Measurements from ENCODE around the gene FAM83G.

The FAM83G gene

DNA sequence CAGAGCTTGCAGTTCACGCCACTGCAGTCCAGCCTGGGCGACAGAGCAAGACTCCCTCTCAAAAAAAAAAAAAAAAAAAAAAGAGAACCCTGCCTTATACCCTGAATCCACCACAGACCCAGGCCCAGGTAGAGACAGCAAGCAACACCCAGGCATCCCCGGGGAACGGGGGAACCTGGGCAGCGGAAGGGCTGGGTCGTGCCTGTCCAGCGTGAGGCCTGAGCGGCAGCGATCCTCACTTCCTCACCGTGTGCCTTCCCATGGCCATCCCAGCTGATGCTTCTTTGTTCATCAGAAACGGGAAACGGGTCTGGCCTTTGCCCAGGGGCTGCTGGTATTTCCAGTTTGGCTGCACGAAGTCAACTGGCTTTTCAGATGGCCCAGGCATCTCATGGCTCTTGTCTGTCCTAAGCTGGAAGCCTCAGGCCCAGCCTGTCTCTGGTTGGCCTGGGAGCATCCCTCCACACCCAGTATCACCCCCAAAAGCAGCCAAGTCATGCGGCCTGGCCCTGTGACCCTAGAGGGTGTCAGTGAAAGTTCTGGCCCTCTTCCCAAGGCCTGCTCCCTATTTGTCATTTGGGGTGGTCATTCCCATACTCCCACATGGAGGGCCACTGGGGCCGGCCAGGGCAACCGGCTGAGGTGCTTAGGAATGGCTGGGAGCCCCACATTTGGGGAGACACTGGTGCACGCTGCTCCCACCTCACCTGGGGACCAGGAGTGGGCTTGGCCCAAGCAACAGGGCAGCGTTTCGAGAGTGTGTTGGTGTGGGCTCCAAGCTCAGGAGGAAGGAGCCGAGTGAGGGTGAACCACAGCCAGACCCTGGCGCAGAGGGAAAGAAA, 20.1 kb downstream of the FAM83G start:
- no peak for TF ChIP-seq ZNF324 (tag by site-specific recombination; IDR thresholded peaks at IDR 0.05)
- no peak for TF ChIP-seq ZNF366 (tag by site-specific recombination; conservative IDR thresholded peaks at IDR 0.05)
- no peak for TF ChIP-seq ZNF214 (tag by site-specific recombination; IDR thresholded peaks at IDR 0.05; ENCODE audit: borderline replicate concordance)
- TF ChIP-seq, protein P1, sequence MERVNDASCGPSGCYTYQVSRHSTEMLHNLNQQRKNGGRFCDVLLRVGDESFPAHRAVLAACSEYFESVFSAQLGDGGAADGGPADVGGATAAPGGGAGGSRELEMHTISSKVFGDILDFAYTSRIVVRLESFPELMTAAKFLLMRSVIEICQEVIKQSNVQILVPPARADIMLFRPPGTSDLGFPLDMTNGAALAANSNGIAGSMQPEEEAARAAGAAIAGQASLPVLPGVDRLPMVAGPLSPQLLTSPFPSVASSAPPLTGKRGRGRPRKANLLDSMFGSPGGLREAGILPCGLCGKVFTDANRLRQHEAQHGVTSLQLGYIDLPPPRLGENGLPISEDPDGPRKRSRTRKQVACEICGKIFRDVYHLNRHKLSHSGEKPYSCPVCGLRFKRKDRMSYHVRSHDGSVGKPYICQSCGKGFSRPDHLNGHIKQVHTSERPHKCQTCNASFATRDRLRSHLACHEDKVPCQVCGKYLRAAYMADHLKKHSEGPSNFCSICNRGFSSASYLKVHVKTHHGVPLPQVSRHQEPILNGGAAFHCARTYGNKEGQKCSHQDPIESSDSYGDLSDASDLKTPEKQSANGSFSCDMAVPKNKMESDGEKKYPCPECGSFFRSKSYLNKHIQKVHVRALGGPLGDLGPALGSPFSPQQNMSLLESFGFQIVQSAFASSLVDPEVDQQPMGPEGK (tag by site-specific recombination; IDR thresholded peaks at IDR 0.05): no peak
- no peak for TF ChIP-seq ZNF292 (tag by site-specific recombination; IDR thresholded peaks at IDR 0.05; ENCODE audit: borderline replicate concordance, low read depth)
- TF ChIP-seq ZNF610 (tag by site-specific recombination; IDR thresholded peaks at IDR 0.05; ENCODE audit: borderline replicate concordance): no peak
- TF ChIP-seq, protein P2, sequence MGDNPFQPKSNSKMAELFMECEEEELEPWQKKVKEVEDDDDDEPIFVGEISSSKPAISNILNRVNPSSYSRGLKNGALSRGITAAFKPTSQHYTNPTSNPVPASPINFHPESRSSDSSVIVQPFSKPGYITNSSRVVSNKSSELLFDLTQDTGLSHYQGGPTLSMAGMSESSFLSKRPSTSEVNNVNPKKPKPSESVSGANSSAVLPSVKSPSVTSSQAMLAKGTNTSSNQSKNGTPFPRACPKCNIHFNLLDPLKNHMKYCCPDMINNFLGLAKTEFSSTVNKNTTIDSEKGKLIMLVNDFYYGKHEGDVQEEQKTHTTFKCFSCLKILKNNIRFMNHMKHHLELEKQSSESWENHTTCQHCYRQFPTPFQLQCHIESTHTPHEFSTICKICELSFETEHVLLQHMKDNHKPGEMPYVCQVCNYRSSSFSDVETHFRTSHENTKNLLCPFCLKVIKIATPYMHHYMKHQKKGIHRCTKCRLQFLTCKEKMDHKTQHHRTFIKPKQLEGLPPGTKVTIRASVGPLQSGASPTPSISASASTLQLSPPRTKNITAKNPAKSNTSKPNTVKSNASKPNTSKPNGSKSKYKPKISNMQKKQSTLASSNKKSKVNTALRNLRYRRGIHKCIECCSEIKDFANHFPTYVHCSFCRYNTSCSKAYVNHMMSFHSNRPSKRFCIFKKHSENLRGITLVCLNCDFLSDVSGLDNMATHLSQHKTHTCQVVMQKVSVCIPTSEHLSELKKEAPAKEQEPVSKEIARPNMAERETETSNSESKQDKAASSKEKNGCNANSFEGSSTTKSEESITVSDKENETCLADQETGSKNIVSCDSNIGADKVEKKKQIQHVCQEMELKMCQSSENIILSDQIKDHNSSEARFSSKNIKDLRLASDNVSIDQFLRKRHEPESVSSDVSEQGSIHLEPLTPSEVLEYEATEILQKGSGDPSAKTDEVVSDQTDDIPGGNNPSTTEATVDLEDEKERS (tag by site-specific recombination; IDR thresholded peaks at IDR 0.05): no peak
- TF ChIP-seq ZNF391 (tag by site-specific recombination; IDR thresholded peaks at IDR 0.05; ENCODE audit: borderline replicate concordance, low read depth): no peak
- TF ChIP-seq, protein P3, sequence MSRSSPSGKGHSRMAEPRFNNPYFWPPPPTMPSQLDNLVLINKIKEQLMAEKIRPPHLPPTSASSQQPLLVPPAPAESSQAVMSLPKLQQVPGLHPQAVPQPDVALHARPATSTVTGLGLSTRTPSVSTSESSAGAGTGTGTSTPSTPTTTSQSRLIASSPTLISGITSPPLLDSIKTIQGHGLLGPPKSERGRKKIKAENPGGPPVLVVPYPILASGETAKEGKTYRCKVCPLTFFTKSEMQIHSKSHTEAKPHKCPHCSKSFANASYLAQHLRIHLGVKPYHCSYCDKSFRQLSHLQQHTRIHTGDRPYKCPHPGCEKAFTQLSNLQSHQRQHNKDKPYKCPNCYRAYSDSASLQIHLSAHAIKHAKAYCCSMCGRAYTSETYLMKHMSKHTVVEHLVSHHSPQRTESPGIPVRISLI (tag by site-specific recombination; IDR thresholded peaks at IDR 0.05): no peak
- no peak for TF ChIP-seq ZNF791 (tag by site-specific recombination; IDR thresholded peaks at IDR 0.05)
- TF ChIP-seq ZNF560 (tag by site-specific recombination; IDR thresholded peaks at IDR 0.05; ENCODE audit: borderline replicate concordance): no peak
- TF ChIP-seq ZNF121 (tag by site-specific recombination; IDR thresholded peaks at IDR 0.05): no peak
- ChIA-PET CTCF (interaction anchor here (0.6 to 0.7 kb wide), 2 partner anchors 23 to 668 kb away, joined by 3 read pairs; no protein-coding TSS in a partner anchor), POLR2A (interaction anchor here (1.7 kb wide), 1 partner anchor 13 kb away, joined by 5 read pairs; no protein-coding TSS in a partner anchor)
- Histone ChIP-seq H3K36me3 (ENCODE audit: control insufficient read depth in 2 of 2, insufficient read depth in 1 of 2, low read length in 2 of 2) (peaks cover 0 to 55% of the 10 kb centered on the region in 2 experiments; a peak in 1 of 3 replicates), H3K4me3 (ENCODE audit: low read depth, low read length) (no peak overlapping the region), H3K9me3 (ENCODE audit: control insufficient read depth, insufficient read depth, low read depth, low read length) (no peaks in the 10 kb centered on the region), H3K27ac (ENCODE audit: extremely low read depth, low read depth, low read length) (no peak overlapping the region), H3K4me1 (ENCODE audit: control insufficient read depth, insufficient read depth, low read length) (peaks cover 11% of the 10 kb centered on the region)

DNA sequence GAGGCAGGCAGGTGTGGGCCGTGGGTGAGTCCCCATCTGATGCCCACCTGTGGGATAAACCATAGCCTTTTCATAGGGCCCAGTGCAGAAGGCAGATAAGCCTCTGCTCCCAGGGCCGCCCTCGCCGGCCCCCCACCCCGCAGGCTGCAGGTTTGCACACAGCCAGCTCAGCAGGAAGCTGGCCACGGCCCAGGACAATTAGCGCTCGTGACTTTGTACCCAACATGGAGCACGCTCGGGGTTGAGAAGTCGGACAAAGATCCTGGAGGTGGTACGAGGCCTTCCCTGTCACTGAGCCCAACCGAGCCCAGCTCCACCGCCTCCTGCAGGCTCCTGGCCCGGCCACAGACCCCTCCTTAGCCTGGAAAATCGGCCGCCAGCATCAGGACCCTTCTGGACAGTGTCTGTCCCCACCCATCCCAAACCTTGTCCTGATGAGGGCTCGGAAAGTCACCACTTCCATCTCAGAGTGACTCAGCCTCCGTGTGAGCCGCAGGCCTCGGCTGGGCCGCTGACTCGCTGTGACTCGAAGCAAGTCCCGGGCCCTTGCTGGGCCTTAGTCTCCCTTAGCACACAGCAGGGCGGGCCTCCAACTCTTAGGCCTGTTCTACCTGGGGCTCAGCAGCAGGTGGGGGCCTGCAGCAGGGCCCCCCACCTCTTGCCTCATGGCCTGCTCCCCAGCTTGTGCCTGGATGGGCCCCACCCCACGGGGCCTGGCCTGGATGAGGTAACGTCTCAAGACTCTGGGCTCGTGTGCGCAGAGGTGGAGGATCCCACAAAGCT, 22.7 kb downstream of the FAM83G start:
- H3K4me1 ChIP-seq (ENCODE audit: control insufficient read depth, insufficient read depth, low read length): peaks cover 11% of the 10 kb centered on the region
- H3K36me3 ChIP-seq (ENCODE audit: control insufficient read depth in 2 of 2, insufficient read depth in 1 of 2, low read length in 2 of 2): peaks cover 0 to 59% of the 10 kb centered on the region in 2 experiments; a peak in 1 of 3 replicates
- ChIA-PET POLR2A (interaction anchor here (1.5 to 1.8 kb wide), 2 partner anchors 10 to 20 kb away, joined by 3 to 7 read pairs; no protein-coding TSS in a partner anchor), CTCF (interaction anchor here (0.6 to 2.7 kb wide), 5 partner anchors 19 to 356 kb away, joined by 3 to 11 read pairs (median 3); no protein-coding TSS in a partner anchor)
- H3K27ac ChIP-seq (ENCODE audit: extremely low read depth, low read depth, low read length): peak overlapping the region; percentile 76
- no peaks in the 10 kb centered on the region for H3K9me3 ChIP-seq (ENCODE audit: control insufficient read depth, insufficient read depth, low read depth, low read length)
- no peak overlapping the region for H3K4me3 ChIP-seq (ENCODE audit: low read depth, low read length)
- no peak for TF ChIP-seq ZNF202 (tag by site-specific recombination; IDR thresholded peaks at IDR 0.05; ENCODE audit: borderline replicate concordance)
- TF ChIP-seq, protein P4, sequence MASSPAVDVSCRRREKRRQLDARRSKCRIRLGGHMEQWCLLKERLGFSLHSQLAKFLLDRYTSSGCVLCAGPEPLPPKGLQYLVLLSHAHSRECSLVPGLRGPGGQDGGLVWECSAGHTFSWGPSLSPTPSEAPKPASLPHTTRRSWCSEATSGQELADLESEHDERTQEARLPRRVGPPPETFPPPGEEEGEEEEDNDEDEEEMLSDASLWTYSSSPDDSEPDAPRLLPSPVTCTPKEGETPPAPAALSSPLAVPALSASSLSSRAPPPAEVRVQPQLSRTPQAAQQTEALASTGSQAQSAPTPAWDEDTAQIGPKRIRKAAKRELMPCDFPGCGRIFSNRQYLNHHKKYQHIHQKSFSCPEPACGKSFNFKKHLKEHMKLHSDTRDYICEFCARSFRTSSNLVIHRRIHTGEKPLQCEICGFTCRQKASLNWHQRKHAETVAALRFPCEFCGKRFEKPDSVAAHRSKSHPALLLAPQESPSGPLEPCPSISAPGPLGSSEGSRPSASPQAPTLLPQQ (tag by site-specific recombination; IDR thresholded peaks at IDR 0.05): peak; percentile 95
- no peak for TF ChIP-seq KLF9 (tag by site-specific recombination; IDR thresholded peaks at IDR 0.05; ENCODE audit: low read depth)
- TF ChIP-seq, protein P5, sequence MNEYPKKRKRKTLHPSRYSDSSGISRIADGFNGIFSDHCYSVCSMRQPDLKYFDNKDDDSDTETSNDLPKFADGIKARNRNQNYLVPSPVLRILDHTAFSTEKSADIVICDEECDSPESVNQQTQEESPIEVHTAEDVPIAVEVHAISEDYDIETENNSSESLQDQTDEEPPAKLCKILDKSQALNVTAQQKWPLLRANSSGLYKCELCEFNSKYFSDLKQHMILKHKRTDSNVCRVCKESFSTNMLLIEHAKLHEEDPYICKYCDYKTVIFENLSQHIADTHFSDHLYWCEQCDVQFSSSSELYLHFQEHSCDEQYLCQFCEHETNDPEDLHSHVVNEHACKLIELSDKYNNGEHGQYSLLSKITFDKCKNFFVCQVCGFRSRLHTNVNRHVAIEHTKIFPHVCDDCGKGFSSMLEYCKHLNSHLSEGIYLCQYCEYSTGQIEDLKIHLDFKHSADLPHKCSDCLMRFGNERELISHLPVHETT (tag by site-specific recombination; IDR thresholded peaks at IDR 0.05): no peak
- TF ChIP-seq RBAK (tag by site-specific recombination; IDR thresholded peaks at IDR 0.05): no peak
- TF ChIP-seq ZNF112 (tag by site-specific recombination; IDR thresholded peaks at IDR 0.05): no peak
- no peak for TF ChIP-seq ZNF677 (tag by site-specific recombination; IDR thresholded peaks at IDR 0.05)
- no peak for TF ChIP-seq ZNF560 (tag by site-specific recombination; IDR thresholded peaks at IDR 0.05; ENCODE audit: borderline replicate concordance)
- TF ChIP-seq, protein P6, sequence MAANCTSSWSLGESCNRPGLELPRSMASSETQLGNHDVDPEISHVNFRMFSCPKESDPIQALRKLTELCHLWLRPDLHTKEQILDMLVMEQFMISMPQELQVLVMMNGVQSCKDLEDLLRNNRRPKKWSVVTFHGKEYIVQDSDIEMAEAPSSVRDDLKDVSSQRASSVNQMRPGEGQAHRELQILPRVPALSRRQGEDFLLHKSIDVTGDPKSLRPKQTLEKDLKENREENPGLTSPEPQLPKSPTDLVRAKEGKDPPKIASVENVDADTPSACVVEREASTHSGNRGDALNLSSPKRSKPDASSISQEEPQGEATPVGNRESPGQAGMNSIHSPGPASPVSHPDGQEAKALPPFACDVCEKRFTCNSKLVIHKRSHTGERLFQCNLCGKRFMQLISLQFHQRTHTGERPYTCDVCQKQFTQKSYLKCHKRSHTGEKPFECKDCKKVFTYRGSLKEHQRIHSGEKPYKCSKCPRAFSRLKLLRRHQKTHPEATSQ (tag by site-specific recombination; IDR thresholded peaks at IDR 0.05): no peak
